Endothelial cell of hepatic sinusoid (primary cell): ENCODE results near the gene UBL5.

Source experiments
- in situ Hi-C: cut with HindIII; loops from 2 replicates; pipeline ENCODE4 v1.10.0; 2017; ENCODE audit warnings: low sequenced_read_pairs

UBL5 gene

GRCh38 chr19:9849791-9850190 lies 22.1 kb downstream of the UBL5 start:
- in situ Hi-C loops, result no loop called here

GRCh38 chr19:9850235-9850959 lies 22.7 kb downstream of the UBL5 start:
- in situ Hi-C loops, result no loop called here

- in situ Hi-C loops, result no loop called here
These were observed 26.6 kb downstream of the UBL5 start for GRCh38 chr19:9854282-9854846.

GRCh38 chr19:9856609-9857008 lies 28.9 kb downstream of the UBL5 start:
- in situ Hi-C loops, result no loop called here

- in situ Hi-C loops, result no loop called here
These were observed 29.5 kb downstream of the UBL5 start for GRCh38 chr19:9857076-9857721.

- in situ Hi-C loops, result no loop called here
These were observed 30.4 kb downstream of the UBL5 start for GRCh38 chr19:9857920-9858746.

- in situ Hi-C loops, result no loop called here
These were observed 31.0 kb downstream of the UBL5 start for GRCh38 chr19:9858766-9859165.

- in situ Hi-C loops, result no loop called here
These were observed 32.7 kb downstream of the UBL5 start for GRCh38 chr19:9860407-9860806.

- in situ Hi-C loops, result no loop called here
These were observed 33.8 kb downstream of the UBL5 start for GRCh38 chr19:9861503-9861902.

GRCh38 chr19:9862938-9863337 lies 35.2 kb downstream of the UBL5 start:
- in situ Hi-C loops, result no loop called here

- in situ Hi-C loops, result no loop called here
These were observed 36.0 kb downstream of the UBL5 start for GRCh38 chr19:9863759-9864158.

GRCh38 chr19:9865732-9866501 lies 38.2 kb downstream of the UBL5 start:
- in situ Hi-C loops, result no loop called here

- in situ Hi-C loops, result no loop called here
These were observed 41.4 kb downstream of the UBL5 start for GRCh38 chr19:9868983-9869617.

GRCh38 chr19:9871626-9872338 lies 44.1 kb downstream of the UBL5 start:
- in situ Hi-C loops, result no loop called here

GRCh38 chr19:9872618-9873242 lies 45.0 kb downstream of the UBL5 start:
- in situ Hi-C loops, result no loop called here

- in situ Hi-C loops, result no loop called here
These were observed 47.4 kb downstream of the UBL5 start for GRCh38 chr19:9875031-9875627.

- in situ Hi-C loops, result no loop called here
These were observed 48.1 kb downstream of the UBL5 start for GRCh38 chr19:9875796-9876195.

GRCh38 chr19:9877780-9878510 lies 50.2 kb downstream of the UBL5 start:
- in situ Hi-C loops, result no loop called here
